Mammary epithelial cell (primary cell): ENCODE results near the gene MRPS2.

Experiments
- EZH2 ChIP-seq: IDR thresholded peaks from 2 replicates; pipeline ENCODE4 v1.6.1; 2012; ENCODE audit warnings: low read length, inconsistent platforms, borderline replicate concordance
- TF ChIP-seq, protein P1 (sequence below), 2 donors: IDR thresholded peaks in 1 of 2; conservative IDR thresholded peaks in 1 of 2; 2 replicates each; pipeline ENCODE4 v1.5.1; 2011 to 2012; ENCODE audit warnings: inconsistent platforms in 2 of 2, low read length in 2 of 2, mild to moderate bottlenecking in 2 of 2, control low read depth in 1 of 2, low read depth in 1 of 2; ENCODE audit not compliant: insufficient read depth in 1 of 2; ENCODE audit errors: extremely low read depth in 1 of 2

DNA sequence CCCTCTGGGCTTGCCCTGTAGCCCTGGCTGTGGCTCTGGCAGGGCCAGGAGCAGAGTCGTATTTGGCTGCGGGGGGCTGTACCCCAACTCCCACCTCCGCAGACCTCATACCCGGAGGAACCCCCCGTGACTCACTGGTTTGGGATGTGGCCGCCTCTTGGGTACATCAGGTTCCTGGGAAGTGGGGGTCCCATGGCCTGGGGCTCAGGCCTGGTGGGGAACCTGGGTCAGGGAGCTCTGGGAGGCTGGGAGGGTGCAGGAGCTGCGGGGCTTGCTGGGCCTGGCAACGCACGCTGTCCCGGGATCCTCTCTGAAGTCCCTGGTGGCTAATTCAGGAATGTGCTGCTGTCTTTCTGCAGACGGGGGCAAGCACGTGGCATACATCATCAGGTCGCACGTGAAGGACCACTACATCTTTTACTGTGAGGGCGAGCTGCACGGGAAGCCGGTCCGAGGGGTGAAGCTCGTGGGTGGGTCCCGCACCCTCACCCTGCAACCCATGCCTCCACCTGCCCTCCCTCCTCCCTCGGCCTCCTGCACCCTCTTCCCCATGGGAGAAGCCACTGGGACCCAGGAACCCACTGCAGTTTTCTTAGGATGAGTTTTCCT, 23.1 kb downstream of the MRPS2 start:
- TF ChIP-seq, protein P1, sequence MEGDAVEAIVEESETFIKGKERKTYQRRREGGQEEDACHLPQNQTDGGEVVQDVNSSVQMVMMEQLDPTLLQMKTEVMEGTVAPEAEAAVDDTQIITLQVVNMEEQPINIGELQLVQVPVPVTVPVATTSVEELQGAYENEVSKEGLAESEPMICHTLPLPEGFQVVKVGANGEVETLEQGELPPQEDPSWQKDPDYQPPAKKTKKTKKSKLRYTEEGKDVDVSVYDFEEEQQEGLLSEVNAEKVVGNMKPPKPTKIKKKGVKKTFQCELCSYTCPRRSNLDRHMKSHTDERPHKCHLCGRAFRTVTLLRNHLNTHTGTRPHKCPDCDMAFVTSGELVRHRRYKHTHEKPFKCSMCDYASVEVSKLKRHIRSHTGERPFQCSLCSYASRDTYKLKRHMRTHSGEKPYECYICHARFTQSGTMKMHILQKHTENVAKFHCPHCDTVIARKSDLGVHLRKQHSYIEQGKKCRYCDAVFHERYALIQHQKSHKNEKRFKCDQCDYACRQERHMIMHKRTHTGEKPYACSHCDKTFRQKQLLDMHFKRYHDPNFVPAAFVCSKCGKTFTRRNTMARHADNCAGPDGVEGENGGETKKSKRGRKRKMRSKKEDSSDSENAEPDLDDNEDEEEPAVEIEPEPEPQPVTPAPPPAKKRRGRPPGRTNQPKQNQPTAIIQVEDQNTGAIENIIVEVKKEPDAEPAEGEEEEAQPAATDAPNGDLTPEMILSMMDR (conservative IDR thresholded peaks at IDR 0.05 in 1 of 2, IDR thresholded peaks at IDR 0.05 in 1 of 2; ENCODE audit: extremely low read depth in 1 of 2, insufficient read depth in 1 of 2, low read depth in 1 of 2, low read length in 2 of 2): no peak
- TF ChIP-seq EZH2: no peak
